Trophoblast cell (in vitro differentiated cells and primary cell): ENCODE results near the gene GSTM4.

Experiments
- DNase-seq, 2 donors: peaks; one replicate each; pipeline ENCODE4 v3.0.0-alpha.2; 2016
- H2AFZ ChIP-seq: 2 replicates; pipeline ENCODE4 v1.6.1; 2013; ENCODE audit warnings: low read length, moderate library complexity, mild to moderate bottlenecking; ENCODE audit not compliant: insufficient read depth, poor library complexity
- H2AK5ac ChIP-seq: 2 replicates; pipeline ENCODE4 v1.6.1; 2013; ENCODE audit warnings: mild to moderate bottlenecking, low read length
- H2BK120ac ChIP-seq: 2 replicates; pipeline ENCODE4 v1.6.1; 2013; ENCODE audit warnings: low read length, mild to moderate bottlenecking, moderate library complexity; ENCODE audit not compliant: insufficient read depth, poor library complexity
- H2BK12ac ChIP-seq: 2 replicates; pipeline ENCODE4 v1.6.1; 2013; ENCODE audit warnings: mild to moderate bottlenecking, low read length, moderate library complexity
- H2BK5ac ChIP-seq: 2 replicates; pipeline ENCODE4 v1.6.1; 2013; ENCODE audit warnings: low read length, low read depth, moderate library complexity, mild to moderate bottlenecking; ENCODE audit not compliant: poor library complexity
- H3K14ac ChIP-seq: 2 replicates; pipeline ENCODE4 v1.6.1; 2013; ENCODE audit warnings: mild to moderate bottlenecking, low read length
- H3K18ac ChIP-seq: 2 replicates; pipeline ENCODE4 v1.6.1; 2013; ENCODE audit warnings: mild to moderate bottlenecking, low read length
- H3K23ac ChIP-seq: 2 replicates; pipeline ENCODE4 v1.6.1; 2013; ENCODE audit warnings: low read length
- H3K27ac ChIP-seq: 2 replicates; pipeline ENCODE4 v1.5.1; 2013; ENCODE audit warnings: low read depth, mild to moderate bottlenecking, inconsistent platforms, low read length, moderate library complexity
- H3K27me3 ChIP-seq: 2 replicates; pipeline ENCODE4 v1.6.1; 2013; ENCODE audit warnings: inconsistent platforms, mild to moderate bottlenecking, low read length, moderate library complexity; ENCODE audit not compliant: insufficient read depth
- H3K36me3 ChIP-seq, 2 experiments: 1 replicate in 1 of 2; 2 replicates in 1 of 2; pipeline ENCODE4 v1.6.1; 2013; ENCODE audit warnings: low read length in 2 of 2, mild to moderate bottlenecking in 2 of 2, moderate library complexity in 1 of 2; ENCODE audit not compliant: insufficient read depth in 2 of 2, control insufficient read depth in 1 of 2
- H3K4ac ChIP-seq: 2 replicates; pipeline ENCODE4 v1.6.1; 2013; ENCODE audit warnings: low read depth, mild to moderate bottlenecking, low read length, moderate library complexity
- H3K4me1 ChIP-seq, 2 experiments: 1 replicate in 1 of 2; 2 replicates in 1 of 2; pipeline ENCODE4 v1.6.1; 2013; ENCODE audit warnings: low read length in 2 of 2, mild to moderate bottlenecking in 2 of 2, moderate library complexity in 1 of 2; ENCODE audit not compliant: insufficient read depth in 2 of 2, control insufficient read depth in 1 of 2
- H3K4me2 ChIP-seq: 2 replicates; pipeline ENCODE4 v1.6.1; 2013; ENCODE audit warnings: inconsistent platforms, mild to moderate bottlenecking, low read length, moderate library complexity
- H3K4me3 ChIP-seq: 2 replicates; pipeline ENCODE4 v1.5.1; 2013; ENCODE audit warnings: mild to moderate bottlenecking, low read depth, low read length, inconsistent platforms
- H3K79me1 ChIP-seq: one replicate; pipeline ENCODE4 v1.6.1; 2013; ENCODE audit warnings: low read length
- H3K79me2 ChIP-seq: 2 replicates; pipeline ENCODE4 v1.6.1; 2013; ENCODE audit warnings: low read length, mild to moderate bottlenecking; ENCODE audit not compliant: control insufficient read depth, insufficient read depth, poor library complexity
- H3K9ac ChIP-seq: 2 replicates; pipeline ENCODE4 v1.6.1; 2013; ENCODE audit warnings: mild to moderate bottlenecking, low read length
- H3K9me3 ChIP-seq: 2 replicates; pipeline ENCODE4 v1.6.1; 2013; ENCODE audit warnings: low read depth, mild to moderate bottlenecking, control low read depth, inconsistent platforms, low read length; ENCODE audit not compliant: insufficient read depth
- H4K12ac ChIP-seq: 2 replicates; pipeline ENCODE4 v1.6.1; 2013; ENCODE audit warnings: low read depth, mild to moderate bottlenecking, low read length, moderate library complexity
- H4K8ac ChIP-seq: 2 replicates; pipeline ENCODE4 v1.6.1; 2013; ENCODE audit warnings: low read depth, mild to moderate bottlenecking, low read length, moderate library complexity
- H4K91ac ChIP-seq: one replicate; pipeline ENCODE4 v1.6.1; 2013; ENCODE audit warnings: low read depth, mild to moderate bottlenecking, low read length, moderate library complexity
- WGBS: extraction: QIAGEN DNeasy Blood & Tissue Kit; methylation state at CpG from one replicate; pipeline ENCODE4 v1.1.7; 2013; ENCODE audit warnings: missing lambda C conversion rate; ENCODE audit not compliant: insufficient read length, insufficient coverage; ENCODE audit errors: extremely low coverage; 5-methylcytosine and 5-hydroxymethylcytosine counted together

Gene GSTM4

GRCh38 chr1:109641861-109642260 lies 14.0 kb upstream of the GSTM4 start:
- Histone ChIP-seq H3K27ac (no peak overlapping the region), H4K91ac (no peak overlapping the region), H3K79me2 (no peaks in the 10 kb centered on the region), H4K12ac (no peak overlapping the region), H2BK120ac (no peak overlapping the region), H3K9ac (no peak overlapping the region), H2AK5ac (no peak overlapping the region), H3K4ac (no peak overlapping the region), H3K14ac (no peak overlapping the region), H3K18ac (no peak overlapping the region), H3K27me3 (no peaks in the 10 kb centered on the region), H3K23ac (no peak overlapping the region), H3K36me3 (no peaks in the 10 kb centered on the region), H3K4me3 (no peak overlapping the region), H3K4me2 (no peak overlapping the region), H2BK12ac (no peak overlapping the region), H2BK5ac (no peak overlapping the region), H3K4me1 (peaks cover 3 to 8% of the 10 kb centered on the region in 2 experiments), H3K79me1 (peaks cover 3% of the 10 kb centered on the region), H2AFZ (no peak overlapping the region), H4K8ac (no peak overlapping the region), H3K9me3 (no peaks in the 10 kb centered on the region)
- DNase-seq = no peak
- WGBS = no CpG with 5 or more reads among the region's 2 CpGs

- DNase-seq = no peak
- Histone ChIP-seq H3K27me3 (no peaks in the 10 kb centered on the region), H3K27ac (no peak overlapping the region), H3K4ac (no peak overlapping the region), H2BK120ac (no peak overlapping the region), H4K91ac (no peak overlapping the region), H3K4me2 (no peak overlapping the region), H3K4me1 (peaks cover 3 to 8% of the 10 kb centered on the region in 2 experiments), H2AK5ac (no peak overlapping the region), H2BK5ac (no peak overlapping the region), H3K4me3 (no peak overlapping the region), H4K12ac (no peak overlapping the region), H3K18ac (no peak overlapping the region), H3K23ac (no peak overlapping the region), H3K79me2 (no peaks in the 10 kb centered on the region), H3K79me1 (peaks cover 3% of the 10 kb centered on the region), H3K36me3 (no peaks in the 10 kb centered on the region), H2AFZ (no peak overlapping the region), H2BK12ac (no peak overlapping the region), H3K9me3 (no peaks in the 10 kb centered on the region), H4K8ac (no peak overlapping the region), H3K14ac (no peak overlapping the region), H3K9ac (no peak overlapping the region)
- no CpG with 5 or more reads among the region's 3 CpGs for WGBS
Measured at GRCh38 chr1:109642626-109643025, 13.3 kb upstream of the GSTM4 start.

DNA sequence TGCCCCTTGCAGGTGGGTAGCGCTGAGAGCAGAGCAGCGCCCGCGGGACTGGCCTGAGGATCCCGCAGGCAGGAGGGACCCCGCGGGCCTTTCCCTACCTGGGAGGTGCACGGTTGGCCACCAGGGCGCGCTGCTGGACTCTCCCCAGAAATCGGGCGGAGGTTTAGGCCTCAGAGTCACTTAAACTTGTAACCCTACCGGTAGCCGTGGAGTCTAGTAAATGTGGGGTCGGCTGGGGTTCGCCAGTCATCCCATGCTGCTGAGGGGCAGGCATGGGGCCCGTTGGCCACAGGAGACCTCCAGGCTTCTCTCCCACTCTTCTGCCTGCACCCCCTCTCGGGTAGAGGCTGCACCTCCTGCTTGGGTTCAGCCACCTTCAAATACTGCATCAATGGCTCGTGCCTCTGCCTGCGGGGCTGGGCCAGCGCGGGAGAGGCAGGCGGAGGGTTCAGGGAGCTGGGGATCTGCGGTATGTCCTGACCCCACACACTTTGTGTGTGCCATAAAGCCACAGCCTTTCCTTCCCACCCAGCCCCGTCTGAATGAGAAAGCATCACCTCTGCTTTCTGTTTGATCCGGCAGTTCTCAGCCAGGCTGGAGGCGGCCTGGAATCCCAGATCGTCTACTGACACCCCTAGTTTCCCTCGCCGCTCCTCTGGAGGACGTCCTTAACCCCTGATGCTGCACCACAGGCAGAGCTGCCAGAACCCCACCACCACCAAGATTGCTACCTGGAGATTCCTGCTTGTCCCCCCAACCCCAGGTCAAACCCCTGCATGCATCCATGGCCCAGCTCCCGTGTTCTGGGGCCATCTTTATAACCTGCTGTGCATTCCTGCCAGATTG lies 12.3 kb upstream of the GSTM4 start:
- H3K79me2 ChIP-seq = no peaks in the 10 kb centered on the region
- no peaks in the 10 kb centered on the region for H3K36me3 ChIP-seq
- H3K23ac ChIP-seq = no peak overlapping the region
- no CpG with 5 or more reads among the region's 32 CpGs for WGBS
- no peaks in the 10 kb centered on the region for H3K27me3 ChIP-seq
- H3K4me1 ChIP-seq = peaks cover 3 to 8% of the 10 kb centered on the region in 2 experiments
- H4K91ac ChIP-seq = peak overlapping the region; percentile 7
- H2AFZ ChIP-seq = peak overlapping the region; percentile 3
- H4K8ac ChIP-seq = peak overlapping the region; percentile 61
- peak overlapping the region; percentile 11 for H4K12ac ChIP-seq
- peak; percentile 75 to 87 for DNase-seq
- H2BK12ac ChIP-seq = peak overlapping the region; percentile 79
- H3K79me1 ChIP-seq = peaks cover 3% of the 10 kb centered on the region
- H3K14ac ChIP-seq = peak overlapping the region; percentile 15
- no peak overlapping the region for H3K9ac ChIP-seq
- H3K18ac ChIP-seq = no peak overlapping the region
- no peak overlapping the region for H2BK5ac ChIP-seq
- no peak overlapping the region for H3K4ac ChIP-seq
- H2AK5ac ChIP-seq = peak overlapping the region; percentile 65
- no peaks in the 10 kb centered on the region for H3K9me3 ChIP-seq
- no peak overlapping the region for H3K4me2 ChIP-seq
- no peak overlapping the region for H3K27ac ChIP-seq
- H2BK120ac ChIP-seq = no peak overlapping the region
- H3K4me3 ChIP-seq = no peak overlapping the region

GRCh38 chr1:109644670-109645069 lies 11.2 kb upstream of the GSTM4 start:
- Histone ChIP-seq H2BK12ac (no peak overlapping the region), H2BK120ac (no peak overlapping the region), H3K79me1 (peaks cover 3% of the 10 kb centered on the region), H3K18ac (no peak overlapping the region), H3K9me3 (no peaks in the 10 kb centered on the region), H2AK5ac (no peak overlapping the region), H3K4me1 (peaks cover 3 to 8% of the 10 kb centered on the region in 2 experiments), H3K23ac (no peak overlapping the region), H2AFZ (peak overlapping the region; percentile 27), H3K4me2 (no peak overlapping the region), H2BK5ac (no peak overlapping the region), H4K12ac (no peak overlapping the region), H3K4me3 (no peak overlapping the region), H3K9ac (no peak overlapping the region), H4K91ac (no peak overlapping the region), H3K14ac (no peak overlapping the region), H4K8ac (no peak overlapping the region), H3K79me2 (no peaks in the 10 kb centered on the region), H3K36me3 (no peaks in the 10 kb centered on the region), H3K4ac (no peak overlapping the region), H3K27me3 (no peaks in the 10 kb centered on the region), H3K27ac (no peak overlapping the region)
- WGBS = no CpG with 5 or more reads among the region's 10 CpGs
- DNase-seq = peak; percentile 35 to 66
